ENCODE data around the gene LAMA5. TPM values are rescaled to one million over a fixed set of nuclear protein-coding genes. Genes with fewer than 3 reads are reported as not detected.

The LAMA5 gene
- total and polyA plus RNA-seq, 2 of the 8 experiments (the other 6 are each of a cell fraction or from before 2014, with no cell fraction given), result 34.4 to 225 TPM

DNA sequence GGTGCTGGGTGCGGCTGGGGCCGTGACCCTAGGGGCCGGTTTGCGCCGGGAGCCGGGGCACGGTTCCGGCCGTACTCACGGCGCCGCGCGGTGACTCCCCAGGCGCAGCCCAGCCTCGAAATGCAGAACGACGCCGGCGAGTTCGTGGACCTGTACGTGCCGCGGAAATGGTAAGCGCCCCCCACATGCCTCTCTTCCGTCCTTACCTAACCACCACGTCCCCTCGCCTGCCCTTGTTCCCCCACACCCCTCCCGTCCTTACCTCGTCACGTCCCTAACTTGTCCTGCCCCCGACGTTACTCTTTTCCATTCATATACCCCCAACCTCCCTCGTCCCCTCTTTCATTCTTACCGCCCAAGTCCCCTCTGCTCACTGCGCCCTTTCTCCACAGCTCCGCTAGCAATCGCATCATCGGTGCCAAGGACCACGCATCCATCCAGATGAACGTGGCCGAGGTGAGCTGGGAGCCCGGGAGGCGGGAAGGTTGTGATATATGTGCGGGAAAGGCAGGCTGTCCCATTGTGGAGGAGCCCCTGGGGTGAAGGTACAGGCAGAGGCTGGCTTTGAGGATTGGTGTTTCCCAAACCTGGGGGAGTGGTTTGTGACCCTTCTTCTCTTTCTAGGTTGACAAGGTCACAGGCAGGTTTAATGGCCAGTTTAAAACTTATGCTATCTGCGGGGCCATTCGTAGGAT lies 20.3 kb upstream of the LAMA5 start (continued):
- TF ChIP-seq, protein P1, sequence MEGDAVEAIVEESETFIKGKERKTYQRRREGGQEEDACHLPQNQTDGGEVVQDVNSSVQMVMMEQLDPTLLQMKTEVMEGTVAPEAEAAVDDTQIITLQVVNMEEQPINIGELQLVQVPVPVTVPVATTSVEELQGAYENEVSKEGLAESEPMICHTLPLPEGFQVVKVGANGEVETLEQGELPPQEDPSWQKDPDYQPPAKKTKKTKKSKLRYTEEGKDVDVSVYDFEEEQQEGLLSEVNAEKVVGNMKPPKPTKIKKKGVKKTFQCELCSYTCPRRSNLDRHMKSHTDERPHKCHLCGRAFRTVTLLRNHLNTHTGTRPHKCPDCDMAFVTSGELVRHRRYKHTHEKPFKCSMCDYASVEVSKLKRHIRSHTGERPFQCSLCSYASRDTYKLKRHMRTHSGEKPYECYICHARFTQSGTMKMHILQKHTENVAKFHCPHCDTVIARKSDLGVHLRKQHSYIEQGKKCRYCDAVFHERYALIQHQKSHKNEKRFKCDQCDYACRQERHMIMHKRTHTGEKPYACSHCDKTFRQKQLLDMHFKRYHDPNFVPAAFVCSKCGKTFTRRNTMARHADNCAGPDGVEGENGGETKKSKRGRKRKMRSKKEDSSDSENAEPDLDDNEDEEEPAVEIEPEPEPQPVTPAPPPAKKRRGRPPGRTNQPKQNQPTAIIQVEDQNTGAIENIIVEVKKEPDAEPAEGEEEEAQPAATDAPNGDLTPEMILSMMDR (IDR thresholded peaks at IDR 0.05; ENCODE audit: control extremely low read depth in 1 of 3, insufficient read depth in 1 of 3, low read depth in 1 of 3, low read length in 3 of 3), result no peak
- TF ChIP-seq CREB1 (IDR thresholded peaks at IDR 0.05), result 0 out of 2 replicates have a peak, but pooled peaks have one; percentile 15

All from H1 (cell line).